Measurements from ENCODE around the gene STARD3.
"Not testable (repeated sequence)": the region's sequence is repeated elsewhere in the genome, so short reads cannot be mapped to it uniquely, and the experiment has no call there.

STARD3 gene

DNA sequence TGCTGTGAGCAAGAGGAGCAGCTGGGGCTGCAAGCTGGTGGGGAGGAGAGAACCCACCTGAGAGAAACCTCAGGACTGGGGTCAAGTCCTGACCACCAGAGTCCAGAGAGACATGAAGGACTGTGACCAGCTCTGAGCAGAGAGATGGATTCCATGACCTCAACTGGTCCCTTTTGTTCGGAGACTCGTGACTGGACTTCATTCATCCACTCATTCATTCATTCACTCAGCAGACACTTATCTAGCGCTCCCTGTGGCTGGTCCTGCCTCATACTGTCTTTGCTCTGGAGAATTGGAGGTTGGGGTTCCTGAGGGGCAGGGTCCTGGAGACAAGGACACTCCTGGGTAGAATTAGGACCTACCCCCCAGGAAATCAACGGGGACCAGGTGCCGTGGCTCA is 67.0 kb downstream of the STARD3 start:
- H3K9me3 ChIP-seq (ENCODE audit: control insufficient read depth, low read length): no peaks in the 10 kb centered on the region
- H3K36me3 ChIP-seq (ENCODE audit: control insufficient read depth, insufficient read depth, low read length): no peaks in the 10 kb centered on the region
- H3K27ac ChIP-seq (ENCODE audit: insufficient read depth, low read length, poor library complexity, severe bottlenecking): no peak overlapping the region
- no peak for DNase-seq
- peaks cover 27% of the 10 kb centered on the region for H3K27me3 ChIP-seq (replicated peaks; ENCODE audit: control insufficient read depth, insufficient read depth, low read length, poor library complexity, severe bottlenecking)
- no peak overlapping the region for H3K4me3 ChIP-seq (ENCODE audit: insufficient read depth, low read depth, low read length, poor library complexity, severe bottlenecking)
- peaks cover 14% of the 10 kb centered on the region for H3K4me1 ChIP-seq (ENCODE audit: control insufficient read depth, insufficient read depth, low read length, poor library complexity, severe bottlenecking)

DNA sequence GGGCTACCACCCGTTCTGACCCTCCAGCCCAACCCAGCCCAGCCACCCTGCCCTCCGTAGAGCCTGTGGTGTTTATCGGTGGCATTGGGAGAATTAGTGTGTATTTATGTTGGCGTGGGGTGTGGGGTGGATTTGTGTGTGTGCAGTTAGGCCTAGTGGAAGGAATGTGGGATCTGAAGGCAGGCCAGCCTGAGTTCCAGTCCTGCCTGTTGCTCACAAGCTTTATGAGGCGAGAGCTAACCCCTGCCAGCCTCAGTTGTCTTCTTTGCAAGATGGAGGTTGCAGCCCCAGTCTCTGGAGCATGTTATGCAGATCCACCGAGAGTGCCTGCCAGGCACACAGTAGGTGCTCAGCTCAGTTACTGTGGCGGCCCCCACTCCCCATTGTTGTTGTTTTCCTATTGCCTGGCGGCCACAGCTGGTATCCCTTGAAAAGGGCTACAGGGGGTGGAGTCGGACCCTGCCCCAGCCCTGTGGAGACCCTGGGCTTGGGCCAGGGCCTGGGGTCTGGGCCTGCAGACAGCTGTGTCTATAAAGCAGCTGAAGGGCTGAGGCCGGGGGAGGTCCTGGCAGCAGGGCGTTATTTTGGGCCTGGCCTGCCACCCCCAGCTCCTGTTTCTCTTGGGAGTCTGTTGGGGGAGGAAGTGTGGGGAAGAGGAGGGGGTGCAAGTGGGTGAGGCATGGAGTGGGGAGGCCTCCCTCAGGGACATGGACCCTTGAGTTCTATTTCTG is 68.0 kb downstream of the STARD3 start:
- H3K4me1 ChIP-seq (ENCODE audit: control insufficient read depth, insufficient read depth, low read length, poor library complexity, severe bottlenecking): peaks cover 12% of the 10 kb centered on the region
- DNase-seq: no peak
- H3K27ac ChIP-seq (ENCODE audit: insufficient read depth, low read length, poor library complexity, severe bottlenecking): no peak overlapping the region

DNA sequence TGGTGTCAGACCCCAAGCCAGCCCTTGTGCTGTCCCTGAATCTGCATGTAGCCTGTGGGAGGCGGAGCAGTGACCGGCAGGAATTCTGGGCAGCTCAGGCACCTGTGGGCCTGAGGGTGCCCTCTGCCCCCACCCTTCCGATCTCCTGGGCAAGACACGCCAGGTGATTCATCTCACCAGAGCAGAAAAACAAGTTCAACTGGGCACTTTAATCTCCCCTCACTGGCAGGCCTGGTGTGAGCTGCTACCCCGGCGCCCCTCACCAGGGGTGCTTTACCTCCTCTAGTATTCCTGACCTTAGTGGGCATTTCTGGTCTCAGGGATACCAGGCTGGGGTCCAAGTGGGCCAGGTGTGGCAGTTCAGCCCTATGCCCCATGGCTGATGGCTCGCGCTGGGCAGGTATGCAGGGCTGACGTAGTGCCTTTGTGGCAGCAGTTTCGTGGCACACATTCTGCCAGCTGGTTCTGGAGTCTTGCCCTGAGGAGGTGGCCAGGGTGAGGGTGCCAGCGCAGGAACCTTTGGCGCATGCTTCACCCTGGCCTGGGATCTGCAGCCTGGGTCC is 68.9 kb downstream of the STARD3 start:
- Histone ChIP-seq H3K4me1 (ENCODE audit: control insufficient read depth, insufficient read depth, low read length, poor library complexity, severe bottlenecking) (peaks cover 10% of the 10 kb centered on the region), H3K4me3 (ENCODE audit: insufficient read depth, low read depth, low read length, poor library complexity, severe bottlenecking) (no peak overlapping the region), H3K9me3 (ENCODE audit: control insufficient read depth, low read length) (no peaks in the 10 kb centered on the region), H3K27ac (ENCODE audit: insufficient read depth, low read length, poor library complexity, severe bottlenecking) (no peak overlapping the region), H3K27me3 (replicated peaks; ENCODE audit: control insufficient read depth, insufficient read depth, low read length, poor library complexity, severe bottlenecking) (peaks cover 10% of the 10 kb centered on the region), H3K36me3 (ENCODE audit: control insufficient read depth, insufficient read depth, low read length) (no peaks in the 10 kb centered on the region)
- no peak for DNase-seq

More for the DNA sequence above, 68.0 kb downstream of the STARD3 start:
- Histone ChIP-seq H3K36me3 (ENCODE audit: control insufficient read depth, insufficient read depth, low read length) (no peaks in the 10 kb centered on the region), H3K9me3 (ENCODE audit: control insufficient read depth, low read length) (no peaks in the 10 kb centered on the region), H3K4me3 (ENCODE audit: insufficient read depth, low read depth, low read length, poor library complexity, severe bottlenecking) (no peak overlapping the region), H3K27me3 (replicated peaks; ENCODE audit: control insufficient read depth, insufficient read depth, low read length, poor library complexity, severe bottlenecking) (peaks cover 19% of the 10 kb centered on the region)

DNA sequence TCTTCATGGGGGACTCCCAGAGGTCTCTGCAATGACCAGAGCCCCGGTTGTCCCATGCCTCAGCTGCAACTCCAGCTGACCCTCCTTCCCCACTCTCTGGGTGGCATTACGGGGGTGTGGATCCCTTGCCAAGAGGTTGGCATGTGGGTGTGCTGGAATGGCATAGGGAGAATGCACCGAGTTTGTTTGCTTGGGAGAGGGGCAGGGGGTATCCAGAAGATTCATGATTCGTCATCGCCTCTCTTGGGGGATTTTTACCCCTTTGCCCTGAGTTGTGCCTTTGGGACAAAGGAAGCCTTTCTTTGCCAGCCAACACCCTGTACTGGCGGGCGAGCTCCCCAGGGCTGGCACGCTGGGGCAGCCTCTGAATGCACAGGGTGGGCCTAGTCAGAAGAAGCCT is 69.4 kb downstream of the STARD3 start:
- no peak for DNase-seq
- no peaks in the 10 kb centered on the region for H3K9me3 ChIP-seq (ENCODE audit: control insufficient read depth, low read length)
- H3K27me3 ChIP-seq (replicated peaks; ENCODE audit: control insufficient read depth, insufficient read depth, low read length, poor library complexity, severe bottlenecking): peaks cover 6% of the 10 kb centered on the region
- no peak overlapping the region for H3K4me3 ChIP-seq (ENCODE audit: insufficient read depth, low read depth, low read length, poor library complexity, severe bottlenecking)
- no peak overlapping the region for H3K27ac ChIP-seq (ENCODE audit: insufficient read depth, low read length, poor library complexity, severe bottlenecking)
- H3K4me1 ChIP-seq (ENCODE audit: control insufficient read depth, insufficient read depth, low read length, poor library complexity, severe bottlenecking): peaks cover 10% of the 10 kb centered on the region
- H3K36me3 ChIP-seq (ENCODE audit: control insufficient read depth, insufficient read depth, low read length): no peaks in the 10 kb centered on the region

DNA sequence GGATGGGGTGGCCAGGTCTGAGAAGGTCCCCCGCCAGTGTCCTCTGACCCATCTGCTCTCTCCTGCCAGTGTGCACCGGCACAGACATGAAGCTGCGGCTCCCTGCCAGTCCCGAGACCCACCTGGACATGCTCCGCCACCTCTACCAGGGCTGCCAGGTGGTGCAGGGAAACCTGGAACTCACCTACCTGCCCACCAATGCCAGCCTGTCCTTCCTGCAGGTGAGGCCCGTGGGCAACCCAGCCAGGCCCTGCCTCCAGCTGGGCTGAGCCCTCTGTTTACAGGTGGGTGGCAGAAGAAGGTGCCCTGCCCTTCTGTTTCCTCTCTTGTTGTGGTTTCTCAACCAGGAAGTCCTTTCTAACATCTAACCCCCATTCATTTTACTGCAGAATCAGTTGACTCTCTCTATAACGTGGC is 70.0 kb downstream of the STARD3 start:
- no peaks in the 10 kb centered on the region for H3K9me3 ChIP-seq (ENCODE audit: control insufficient read depth, low read length)
- H3K4me3 ChIP-seq (ENCODE audit: insufficient read depth, low read depth, low read length, poor library complexity, severe bottlenecking): no peak overlapping the region
- no peaks in the 10 kb centered on the region for H3K36me3 ChIP-seq (ENCODE audit: control insufficient read depth, insufficient read depth, low read length)
- H3K27ac ChIP-seq (ENCODE audit: insufficient read depth, low read length, poor library complexity, severe bottlenecking): no peak overlapping the region
- DNase-seq: no peak
- H3K4me1 ChIP-seq (ENCODE audit: control insufficient read depth, insufficient read depth, low read length, poor library complexity, severe bottlenecking): peaks cover 10% of the 10 kb centered on the region
- peaks cover under 1% of the 10 kb centered on the region for H3K27me3 ChIP-seq (replicated peaks; ENCODE audit: control insufficient read depth, insufficient read depth, low read length, poor library complexity, severe bottlenecking)

DNA sequence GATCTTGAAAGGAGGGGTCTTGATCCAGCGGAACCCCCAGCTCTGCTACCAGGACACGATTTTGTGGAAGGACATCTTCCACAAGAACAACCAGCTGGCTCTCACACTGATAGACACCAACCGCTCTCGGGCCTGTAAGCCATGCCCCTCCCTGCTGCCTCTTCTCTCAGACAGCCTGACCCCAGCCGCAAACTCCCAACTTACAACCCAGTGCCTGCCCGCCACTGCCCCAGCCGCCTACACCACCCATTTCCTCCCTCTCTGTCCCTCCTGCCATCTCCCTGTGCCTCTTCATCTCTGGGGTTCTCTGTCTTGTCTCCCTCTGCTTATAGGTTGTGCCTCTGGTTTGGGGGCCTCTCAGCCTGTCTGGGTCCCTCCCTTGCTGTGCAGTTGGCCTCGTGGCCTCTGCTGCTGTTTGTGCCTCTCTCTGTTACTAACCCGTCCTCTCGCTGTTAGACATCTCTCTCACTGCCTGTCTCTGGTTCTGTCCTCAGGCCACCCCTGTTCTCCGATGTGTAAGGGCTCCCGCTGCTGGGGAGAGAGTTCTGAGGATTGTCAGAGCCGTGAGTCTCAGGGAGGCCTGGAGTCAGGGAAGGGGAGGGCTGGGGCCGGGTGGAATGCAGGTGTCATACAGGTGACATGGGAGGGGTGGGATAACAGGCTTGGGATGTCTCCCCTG is 72.5 kb downstream of the STARD3 start:
- H3K9me3 ChIP-seq (ENCODE audit: control insufficient read depth, low read length): no peaks in the 10 kb centered on the region
- peaks cover 10% of the 10 kb centered on the region for H3K4me1 ChIP-seq (ENCODE audit: control insufficient read depth, insufficient read depth, low read length, poor library complexity, severe bottlenecking)
- H3K27me3 ChIP-seq (replicated peaks; ENCODE audit: control insufficient read depth, insufficient read depth, low read length, poor library complexity, severe bottlenecking): no peaks in the 10 kb centered on the region
- no peaks in the 10 kb centered on the region for H3K36me3 ChIP-seq (ENCODE audit: control insufficient read depth, insufficient read depth, low read length)
- H3K27ac ChIP-seq (ENCODE audit: insufficient read depth, low read length, poor library complexity, severe bottlenecking): no peak overlapping the region
- DNase-seq: no peak
- H3K4me3 ChIP-seq (ENCODE audit: insufficient read depth, low read depth, low read length, poor library complexity, severe bottlenecking): no peak overlapping the region

DNA sequence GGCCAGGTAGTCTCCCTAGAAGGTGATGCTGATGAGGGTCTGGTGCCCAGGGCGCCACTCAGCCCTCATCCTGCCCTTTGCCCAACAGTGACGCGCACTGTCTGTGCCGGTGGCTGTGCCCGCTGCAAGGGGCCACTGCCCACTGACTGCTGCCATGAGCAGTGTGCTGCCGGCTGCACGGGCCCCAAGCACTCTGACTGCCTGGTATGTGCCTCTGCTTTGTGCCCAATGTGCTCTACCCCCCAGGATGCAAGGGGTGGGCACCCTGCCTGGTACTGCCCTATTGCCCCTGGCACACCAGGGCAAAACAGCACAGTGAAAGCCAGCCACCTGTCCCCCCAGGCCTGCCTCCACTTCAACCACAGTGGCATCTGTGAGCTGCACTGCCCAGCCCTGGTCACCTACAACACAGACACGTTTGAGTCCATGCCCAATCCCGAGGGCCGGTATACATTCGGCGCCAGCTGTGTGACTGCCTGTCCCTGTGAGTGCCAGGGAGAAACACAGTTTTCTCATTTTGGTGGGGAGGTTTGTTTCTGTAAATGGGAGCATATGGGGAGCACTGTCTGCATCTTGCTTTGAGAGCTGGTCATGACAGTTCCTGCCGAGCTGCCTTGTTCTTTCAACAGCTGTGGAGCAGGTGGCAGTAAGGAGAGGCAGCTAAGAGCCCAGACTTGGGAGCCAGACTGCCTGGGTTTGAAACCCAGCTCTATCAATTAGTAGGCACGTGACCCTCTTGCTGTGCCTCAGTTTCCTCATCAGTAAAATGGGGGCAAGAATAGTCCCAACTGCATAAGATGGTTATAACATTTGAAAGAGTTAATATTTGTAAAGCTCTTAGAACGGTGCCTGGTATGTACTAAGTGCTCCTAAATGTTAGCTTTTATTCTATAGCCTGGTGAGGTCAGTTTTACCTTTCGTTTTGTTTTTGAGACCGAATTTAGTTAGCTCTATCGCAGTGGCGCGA is 73.3 kb downstream of the STARD3 start:
- no peak for DNase-seq
- H3K36me3 ChIP-seq (ENCODE audit: control insufficient read depth, insufficient read depth, low read length): no peaks in the 10 kb centered on the region

DNA sequence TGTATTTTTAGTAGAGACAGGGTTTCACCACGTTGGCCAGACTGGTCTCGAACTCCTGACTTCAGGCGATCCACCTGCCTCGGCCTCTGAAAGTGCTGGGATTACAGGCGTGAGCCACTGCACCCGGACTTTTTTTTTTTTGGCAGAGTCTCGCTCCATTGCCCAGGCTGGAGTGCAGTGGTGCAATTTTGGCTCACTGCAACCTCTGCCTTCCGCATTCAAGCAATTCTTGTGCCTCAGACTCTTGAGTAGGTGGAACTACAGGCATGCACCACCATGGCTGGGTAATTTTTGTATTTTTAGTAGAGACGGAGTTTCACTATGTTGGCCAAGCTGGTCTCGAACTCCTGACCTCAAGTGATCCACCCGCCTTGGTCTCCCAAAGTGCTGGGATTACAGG is 74.1 kb downstream of the STARD3 start:
- not testable (repeated sequence) for H3K27me3 ChIP-seq (replicated peaks; ENCODE audit: control insufficient read depth, insufficient read depth, low read length, poor library complexity, severe bottlenecking); H3K4me1 ChIP-seq (ENCODE audit: control insufficient read depth, insufficient read depth, low read length, poor library complexity, severe bottlenecking); H3K27ac ChIP-seq (ENCODE audit: insufficient read depth, low read length, poor library complexity, severe bottlenecking); DNase-seq; H3K4me3 ChIP-seq (ENCODE audit: insufficient read depth, low read depth, low read length, poor library complexity, severe bottlenecking); H3K9me3 ChIP-seq (ENCODE audit: control insufficient read depth, low read length); H3K36me3 ChIP-seq (ENCODE audit: control insufficient read depth, insufficient read depth, low read length)

More for the DNA sequence above, 73.3 kb downstream of the STARD3 start:
- no peaks in the 10 kb centered on the region for H3K27me3 ChIP-seq (replicated peaks; ENCODE audit: control insufficient read depth, insufficient read depth, low read length, poor library complexity, severe bottlenecking)
- H3K4me1 ChIP-seq (ENCODE audit: control insufficient read depth, insufficient read depth, low read length, poor library complexity, severe bottlenecking): peaks cover 10% of the 10 kb centered on the region
- H3K9me3 ChIP-seq (ENCODE audit: control insufficient read depth, low read length): no peaks in the 10 kb centered on the region
- no peak overlapping the region for H3K4me3 ChIP-seq (ENCODE audit: insufficient read depth, low read depth, low read length, poor library complexity, severe bottlenecking)
- H3K27ac ChIP-seq (ENCODE audit: insufficient read depth, low read length, poor library complexity, severe bottlenecking): no peak overlapping the region

DNA sequence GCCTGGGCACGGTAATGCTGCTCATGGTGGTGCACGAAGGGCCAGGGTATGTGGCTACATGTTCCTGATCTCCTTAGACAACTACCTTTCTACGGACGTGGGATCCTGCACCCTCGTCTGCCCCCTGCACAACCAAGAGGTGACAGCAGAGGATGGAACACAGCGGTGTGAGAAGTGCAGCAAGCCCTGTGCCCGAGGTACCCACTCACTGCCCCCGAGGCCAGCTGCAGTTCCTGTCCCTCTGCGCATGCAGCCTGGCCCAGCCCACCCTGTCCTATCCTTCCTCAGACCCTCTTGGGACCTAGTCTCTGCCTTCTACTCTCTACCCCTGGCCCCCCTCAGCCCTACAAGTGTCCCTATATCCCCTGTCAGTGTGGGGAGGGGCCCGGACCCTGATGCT is 74.9 kb downstream of the STARD3 start:
- DNase-seq: no peak
- no peaks in the 10 kb centered on the region for H3K36me3 ChIP-seq (ENCODE audit: control insufficient read depth, insufficient read depth, low read length)
- H3K4me3 ChIP-seq (ENCODE audit: insufficient read depth, low read depth, low read length, poor library complexity, severe bottlenecking): no peak overlapping the region
- no peaks in the 10 kb centered on the region for H3K9me3 ChIP-seq (ENCODE audit: control insufficient read depth, low read length)
- no peak overlapping the region for H3K27ac ChIP-seq (ENCODE audit: insufficient read depth, low read length, poor library complexity, severe bottlenecking)
- peaks cover 7% of the 10 kb centered on the region for H3K4me1 ChIP-seq (ENCODE audit: control insufficient read depth, insufficient read depth, low read length, poor library complexity, severe bottlenecking)
- H3K27me3 ChIP-seq (replicated peaks; ENCODE audit: control insufficient read depth, insufficient read depth, low read length, poor library complexity, severe bottlenecking): no peaks in the 10 kb centered on the region
